DND-41 (cell line): ENCODE results near the gene UGT2B11.
"Not testable (repeated sequence)": the region's sequence is repeated elsewhere in the genome, so short reads cannot be mapped to it uniquely, and the experiment has no call there.

Experiments
- ATAC-seq: fragments of 200-7000 bp; cut with Tn5 transposase; 3 replicates; pipeline ENCODE4 v1.9.1; 2021; ENCODE audit warnings: low read depth; ENCODE audit not compliant: insufficient read depth
- DNase-seq: peaks from one replicate; pipeline ENCODE4 v3.0.0-alpha.2; 2020
- H2AFZ ChIP-seq: 2 replicates; pipeline ENCODE4 v1.6.0; 2012; ENCODE audit warnings: low read depth, low read length
- H3K27ac ChIP-seq: 2 replicates; pipeline ENCODE4 v1.5.1; 2012; ENCODE audit warnings: low read length, inconsistent platforms
- H3K27me3 ChIP-seq: fragments of 200-600 bp; sonication (generic); 2 replicates; pipeline ENCODE4 v1.6.0; 2012; ENCODE audit warnings: low read length, mild to moderate bottlenecking, inconsistent platforms; ENCODE audit not compliant: insufficient read depth, poor library complexity
- H3K36me3 ChIP-seq: 2 replicates; pipeline ENCODE4 v1.5.1; 2012; ENCODE audit warnings: low read length, inconsistent platforms; ENCODE audit not compliant: insufficient read depth
- H3K4me1 ChIP-seq: 2 replicates; pipeline ENCODE4 v1.5.1; 2012; ENCODE audit warnings: mild to moderate bottlenecking, low read length; ENCODE audit not compliant: insufficient read depth
- H3K4me2 ChIP-seq: 2 replicates; pipeline ENCODE4 v1.6.0; 2012; ENCODE audit warnings: mild to moderate bottlenecking, moderate library complexity, low read length, inconsistent platforms; ENCODE audit not compliant: insufficient read depth
- H3K4me3 ChIP-seq, 2 experiments: fragments of 200-600 bp in 1 of 2; shearing (Covaris generic) in 1 of 2; 2 replicates each; pipeline ENCODE4 v1.5.1; 2012 to 2016; ENCODE audit warnings: inconsistent platforms in 2 of 2, low read length in 2 of 2, mild to moderate bottlenecking in 2 of 2, low read depth in 1 of 2, moderate library complexity in 1 of 2
- H3K79me2 ChIP-seq: 2 replicates; pipeline ENCODE4 v1.6.0; 2012; ENCODE audit warnings: low read length, inconsistent platforms; ENCODE audit not compliant: insufficient read depth
- H3K9ac ChIP-seq: 2 replicates; pipeline ENCODE4 v1.6.0; 2012; ENCODE audit warnings: low read depth, mild to moderate bottlenecking, inconsistent platforms, low read length, moderate library complexity
- H3K9me3 ChIP-seq: 2 replicates; pipeline ENCODE4 v1.5.1; 2012; ENCODE audit warnings: low read length, moderate library complexity, mild to moderate bottlenecking, inconsistent platforms; ENCODE audit not compliant: insufficient read depth, severe bottlenecking
- H4K20me1 ChIP-seq: 2 replicates; pipeline ENCODE4 v1.6.0; 2012; ENCODE audit warnings: low read length; ENCODE audit not compliant: insufficient read depth
- CTCF ChIP-seq: IDR thresholded peaks from 2 replicates; pipeline ENCODE4 v1.5.1; 2012; ENCODE audit warnings: borderline replicate concordance, low read length, moderate library complexity, mild to moderate bottlenecking; ENCODE audit not compliant: poor library complexity, severe bottlenecking; ENCODE audit errors: extremely low read depth
- EZH2 ChIP-seq: IDR thresholded peaks from 3 replicates; pipeline ENCODE4 v1.6.1; 2012; ENCODE audit warnings: borderline replicate concordance, low read depth, mild to moderate bottlenecking, moderate library complexity, low read length, inconsistent platforms; ENCODE audit not compliant: severe bottlenecking

UGT2B11 gene

DNA sequence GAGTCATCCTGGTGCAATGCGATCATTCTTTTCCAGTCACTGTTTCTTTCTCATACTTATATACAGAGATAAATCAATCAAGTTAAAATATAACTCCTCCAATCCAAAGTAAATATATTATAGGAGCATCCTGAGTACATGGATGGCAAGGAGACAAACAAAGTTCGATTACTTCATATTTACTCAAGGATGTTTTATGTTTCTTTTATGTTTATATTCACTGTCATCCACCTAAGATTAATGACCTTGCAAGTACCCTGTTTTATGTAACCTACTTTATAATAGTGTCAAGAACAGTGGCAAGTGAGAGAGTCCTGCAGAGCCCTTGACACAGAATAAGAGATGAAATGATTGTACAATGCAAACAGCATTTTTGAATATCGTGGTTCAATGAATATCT lies at the start of gene UGT2B11:
Gene UGT2B11, minus strand, starts transcription at position 33 of the 400 bp plus-strand sequence. Its CDS starts 26 bp downstream, at position 7.
- Histone ChIP-seq H3K79me2 (no peaks in the 10 kb centered on the region), H2AFZ (no peak within 1 kb of the TSS), H3K4me3 (no peak within 1 kb of the TSS), H4K20me1 (no peaks in the 10 kb centered on the region), H3K9ac (no peak within 1 kb of the TSS), H3K27me3 (no peaks in the 10 kb centered on the region), H3K36me3 (no peaks in the 10 kb centered on the region), H3K27ac (no peak within 1 kb of the TSS), H3K9me3 (no peaks in the 10 kb centered on the region), H3K4me1 (no peaks in the 10 kb centered on the region), H3K4me2 (no peak within 1 kb of the TSS)
- TF ChIP-seq EZH2 = no peak
- TF ChIP-seq CTCF = no peak
- DNase-seq = no peak
- ATAC-seq = no peak

DNA sequence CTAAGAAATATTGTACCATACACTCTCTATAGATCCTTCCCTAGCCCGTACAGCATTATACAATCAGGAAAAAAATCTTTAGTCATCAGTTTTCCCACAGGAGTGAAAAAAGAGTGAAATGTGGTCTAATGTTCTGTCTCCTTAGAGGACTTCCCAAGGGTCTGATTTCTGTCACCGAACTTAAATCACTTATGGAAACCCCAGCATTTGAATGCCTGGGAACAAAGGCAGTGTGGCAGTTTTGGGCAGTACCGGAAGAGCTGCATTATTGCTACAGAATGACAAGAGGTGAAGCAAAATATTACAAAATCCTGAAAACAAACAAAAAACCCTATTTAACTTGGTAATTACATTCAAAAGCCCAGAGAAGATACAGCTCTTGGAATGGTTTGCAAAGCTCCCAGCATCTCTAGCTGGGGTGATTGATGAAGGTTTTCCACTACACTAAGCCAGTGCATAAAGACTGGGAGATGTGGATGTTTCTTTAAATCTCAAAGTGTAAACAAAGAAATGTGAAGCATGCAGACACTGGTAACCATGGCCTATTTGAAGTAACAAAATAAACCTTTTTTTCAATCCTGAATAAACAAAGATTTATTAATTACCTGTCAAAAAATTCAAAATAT lies 38.7 kb upstream of the UGT2B11 start:
- not testable (repeated sequence) for H3K27ac ChIP-seq, H3K79me2 ChIP-seq, H4K20me1 ChIP-seq, H3K36me3 ChIP-seq, H3K27me3 ChIP-seq, H3K9ac ChIP-seq, H3K4me1 ChIP-seq, H3K4me2 ChIP-seq, ATAC-seq, H2AFZ ChIP-seq, DNase-seq, H3K9me3 ChIP-seq, H3K4me3 ChIP-seq

- DNase-seq, H3K27ac ChIP-seq, H3K4me2 ChIP-seq, H4K20me1 ChIP-seq, H3K79me2 ChIP-seq, H3K4me3 ChIP-seq, H3K9ac ChIP-seq, H3K27me3 ChIP-seq, ATAC-seq, H3K4me1 ChIP-seq, H3K9me3 ChIP-seq, H2AFZ ChIP-seq, H3K36me3 ChIP-seq: not testable (repeated sequence)
Observed at GRCh38 chr4:69250884-69251283, 36.3 kb upstream of the UGT2B11 start.

DNA sequence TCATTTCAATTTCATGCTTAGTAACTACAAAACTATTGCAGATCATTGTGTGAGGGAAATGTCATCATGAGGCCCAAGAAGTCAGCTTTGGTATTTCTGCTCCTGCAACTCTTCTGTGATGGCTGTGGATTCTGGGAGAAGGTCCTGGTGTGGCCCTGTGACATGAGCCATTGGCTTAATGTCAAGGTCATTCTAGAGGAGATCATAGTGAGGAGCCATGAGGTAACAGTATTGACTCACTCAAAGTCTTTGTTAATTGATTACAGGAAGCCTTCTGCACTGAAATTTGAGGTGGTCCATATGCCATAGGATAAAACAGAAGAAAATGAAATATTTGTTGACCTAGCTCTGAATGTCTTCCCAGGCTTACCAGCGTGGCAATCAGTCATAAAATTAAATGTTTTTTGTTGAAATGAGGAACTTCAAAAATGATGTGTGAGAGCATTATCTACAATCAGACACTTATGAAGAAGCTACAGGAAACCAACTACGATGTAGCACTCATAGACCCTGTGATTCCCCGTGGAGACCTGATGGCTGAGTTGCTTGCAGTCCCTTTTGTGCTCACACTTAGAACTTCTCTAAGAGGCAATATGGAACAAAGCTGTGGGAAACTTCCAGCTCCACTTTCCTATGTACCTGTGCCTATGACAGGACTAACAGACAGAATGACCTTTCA lies 28.2 kb upstream of the UGT2B11 start:
- not testable (repeated sequence) for DNase-seq, H3K4me1 ChIP-seq, H3K27me3 ChIP-seq, H3K9ac ChIP-seq, H3K4me3 ChIP-seq, H3K79me2 ChIP-seq, H3K36me3 ChIP-seq, H3K4me2 ChIP-seq, ATAC-seq, H2AFZ ChIP-seq, H4K20me1 ChIP-seq, H3K9me3 ChIP-seq, H3K27ac ChIP-seq

- not testable (repeated sequence) for H3K9ac ChIP-seq, H3K4me1 ChIP-seq, H3K27ac ChIP-seq, H4K20me1 ChIP-seq, H3K79me2 ChIP-seq, H3K36me3 ChIP-seq, H3K4me2 ChIP-seq, ATAC-seq, H3K27me3 ChIP-seq, H2AFZ ChIP-seq, DNase-seq, H3K9me3 ChIP-seq, H3K4me3 ChIP-seq
Observed at GRCh38 chr4:69241746-69242145, 27.2 kb upstream of the UGT2B11 start.

GRCh38 chr4:69240787-69241186 lies 26.2 kb upstream of the UGT2B11 start:
- not testable (repeated sequence) for ATAC-seq, H3K36me3 ChIP-seq, H3K4me1 ChIP-seq, H3K79me2 ChIP-seq, H3K27ac ChIP-seq, DNase-seq, H3K9me3 ChIP-seq, H3K27me3 ChIP-seq, H3K9ac ChIP-seq, H4K20me1 ChIP-seq, H3K4me2 ChIP-seq, H2AFZ ChIP-seq, H3K4me3 ChIP-seq
